Testis (tissue), 3 donors: ENCODE data around the gene GOLT1A. TPM values are rescaled to one million over a fixed set of nuclear protein-coding genes. Genes with fewer than 3 reads are reported as not detected.

ENCODE experiments used
- DNase-seq: peaks from one replicate; pipeline ENCODE4 v3.0.0-alpha.2; 2019
- H3K27ac ChIP-seq, 2 donors: fragments of 200-600 bp; sonication (generic); one replicate each; pipeline ENCODE4 v1.5.1; 2019
- H3K27me3 ChIP-seq: fragments of 200-600 bp; sonication (generic); one replicate; pipeline ENCODE4 v1.5.1; 2019
- H3K36me3 ChIP-seq: fragments of 200-600 bp; sonication (generic); one replicate; pipeline ENCODE4 v1.5.1; 2017; ENCODE audit warnings: low read depth; ENCODE audit errors: missing control alignments
- H3K4me1 ChIP-seq: fragments of 200-600 bp; sonication (generic); one replicate; pipeline ENCODE4 v1.5.1; 2019
- H3K4me3 ChIP-seq, 2 donors: fragments of 200-600 bp; sonication (generic); one replicate each; pipeline ENCODE4 v1.5.1; 2017 to 2019
- H3K9me3 ChIP-seq: fragments of 200-600 bp; sonication (generic); one replicate; pipeline ENCODE4 v1.5.1; 2017
- CTCF ChIP-seq, 3 experiments: fragments of 450-650 bp in 2 of 3; fragments of 200-600 bp in 1 of 3; sonication (generic) in 1 of 3; IDR thresholded peaks; one replicate each; pipeline ENCODE4 v1.5.1; 2016 to 2019; ENCODE audit warnings: antibody characterized with exemption in 3 of 3, mild to moderate bottlenecking in 2 of 3, moderate library complexity in 1 of 3
- POLR2A ChIP-seq: fragments of 450-650 bp; IDR thresholded peaks from one replicate; pipeline ENCODE4 v1.6.1; 2017; ENCODE audit warnings: antibody characterized with exemption, mild to moderate bottlenecking, moderate library complexity
- WGBS, 2 donors: methylation state at CpG; one replicate each; pipeline ENCODE4 v1.1.5; 2018; 5-methylcytosine and 5-hydroxymethylcytosine counted together
- intact Hi-C: fragments of 100-400 bp; cut with DNase I; formaldehyde crosslinking; loops from one replicate; pipeline ENCODE4 v1.15.1; 2023; ENCODE audit warnings: low total_unique reads
- polyA plus RNA-seq: library from polyadenylated mRNA; stranded (reverse); fragments of 350-450 nt; fragmentation: Illumina TruSeq; extraction: RNeasy Lipid Tissue Mini Kit (QIAGEN cat#74804); gene quantifications from one replicate; pipeline ENCODE4 v1.2.3, GENCODE V29; 2014; ENCODE audit warnings: low read depth, low replicate concordance; ENCODE audit not compliant: insufficient read depth
- total RNA-seq, 2 donors: library from RNA; depleted of rRNA; stranded (reverse); fragments of >200 nt; gene quantifications; one replicate each; pipeline ENCODE4 v1.2.3, GENCODE V29; 2016

Gene GOLT1A
- total and polyA plus RNA-seq, 3 donors from 2014 or later: 1.5 to 6.8 (median 2.2) TPM

- no peak for TF ChIP-seq CTCF (IDR thresholded peaks at IDR 0.05)
- Histone ChIP-seq H3K36me3 (no peaks in the 10 kb centered on the region), H3K9me3 (no peaks in the 10 kb centered on the region), H3K27me3 (no peaks in the 10 kb centered on the region), H3K4me3 (no peak overlapping the region), H3K4me1 (peaks cover 8% of the 10 kb centered on the region), H3K27ac (no peak overlapping the region)
- DNase-seq: no peak
- intact Hi-C loops: no loop called here
- 77 to 97% methylated on average over 5 to 7 of the region's 7 CpGs for WGBS, 2 donors
Observed at GRCh38 chr1:204254031-204254661, 40.4 kb upstream of the GOLT1A start.

GRCh38 chr1:204251926-204252689, 38.3 kb upstream of the GOLT1A start:
- no peak for DNase-seq
- Histone ChIP-seq H3K36me3 (no peaks in the 10 kb centered on the region), H3K27ac (no peak overlapping the region), H3K9me3 (no peaks in the 10 kb centered on the region), H3K4me1 (peaks cover 8% of the 10 kb centered on the region), H3K4me3 (no peak overlapping the region), H3K27me3 (no peaks in the 10 kb centered on the region)
- intact Hi-C loops: no loop called here
- 77 to 91% methylated on average over 6 of the region's 6 CpGs for WGBS, 2 donors
- TF ChIP-seq POLR2A (no peak), CTCF (IDR thresholded peaks at IDR 0.05) (no peak)

- H3K27ac ChIP-seq: no peak overlapping the region
- intact Hi-C loops: no loop called here
- 95% methylated on average over 3 to 7 of the region's 7 CpGs for WGBS, 2 donors
- H3K27me3 ChIP-seq: no peaks in the 10 kb centered on the region
- TF ChIP-seq POLR2A (no peak), CTCF (IDR thresholded peaks at IDR 0.05) (no peak)
- peaks cover 4% of the 10 kb centered on the region for H3K4me1 ChIP-seq
- H3K4me3 ChIP-seq: no peak overlapping the region
- H3K36me3 ChIP-seq: no peaks in the 10 kb centered on the region
- H3K9me3 ChIP-seq: no peaks in the 10 kb centered on the region
- no peak for DNase-seq
Observed at GRCh38 chr1:204251286-204251685, 37.5 kb upstream of the GOLT1A start.

- H3K27ac ChIP-seq: no peak overlapping the region
Observed at GRCh38 chr1:204250428-204251030, 36.7 kb upstream of the GOLT1A start.

More at GRCh38 chr1:204250428-204251030, 36.7 kb upstream of the GOLT1A start:
- WGBS, 2 donors: 73 to 74% methylated on average over 12 of the region's 12 CpGs
- no peaks in the 10 kb centered on the region for H3K27me3 ChIP-seq
- intact Hi-C loops: no loop called here
- no peaks in the 10 kb centered on the region for H3K36me3 ChIP-seq
- no peak overlapping the region for H3K4me3 ChIP-seq
- no peaks in the 10 kb centered on the region for H3K9me3 ChIP-seq
- H3K4me1 ChIP-seq: no peaks in the 10 kb centered on the region
- TF ChIP-seq POLR2A (no peak), CTCF (IDR thresholded peaks at IDR 0.05) (no peak)
- no peak for DNase-seq
